ENCODE results near the gene KDM1B. TPM values are rescaled to one million over a fixed set of nuclear protein-coding genes. Genes with fewer than 3 reads are reported as not detected.

The KDM1B gene
- total and polyA plus RNA-seq, 2 experiments from 2014 or later = 3.8 to 9.0 TPM

- TF ChIP-seq ZNF462 (CRISPR knock-in tag; IDR thresholded peaks at IDR 0.05) = no peak
- no peak for TF ChIP-seq EZH2 (IDR thresholded peaks at IDR 0.05; ENCODE audit: low read depth, unreplicated experiment)
- no peak for TF ChIP-seq POLR2AphosphoS5 (IDR thresholded peaks at IDR 0.05; ENCODE audit: low read depth)
- TF ChIP-seq CREB1 (CRISPR knock-in tag; IDR thresholded peaks at IDR 0.05; ENCODE audit: low read depth) = no peak
- TF ChIP-seq NANOG (IDR thresholded peaks at IDR 0.05; ENCODE audit: borderline replicate concordance) = no peak
Measured at GRCh38 chr6:18203786-18204185, 48.6 kb downstream of the KDM1B start (continued).

- H3K4me1 Mint-ChIP-seq = peaks cover 9% of the 10 kb centered on the region; the same call in 2 of the 3 replicates
Measured at GRCh38 chr6:18204691-18205090, 49.5 kb downstream of the KDM1B start.

More at GRCh38 chr6:18204691-18205090, 49.5 kb downstream of the KDM1B start:
- no peaks in the 10 kb centered on the region for H3K4me1 ChIP-seq (ENCODE audit: insufficient read depth)
- ATAC-seq (no peak), DNase-seq (ENCODE audit: low spot score) (no peak)
- H3K27me3 ChIP-seq (ENCODE audit: insufficient read depth) = no peaks in the 10 kb centered on the region
- H3K27ac ChIP-seq (ENCODE audit: low read depth) = no peak overlapping the region
- Mint-ChIP-seq H3K27me3 (ENCODE audit: insufficient read depth, low read depth, poor library complexity) (peaks cover 5% of the 10 kb centered on the region), H3K9me3 (no peaks in the 10 kb centered on the region), H3K4me3 (no peak overlapping the region), H3K27ac (no peak overlapping the region), H3K36me3 (ENCODE audit: low read depth) (no peaks in the 10 kb centered on the region; the same call in 2 of the 3 replicates)
- H3K9me2 ChIP-seq (ENCODE audit: insufficient read depth) = no peaks in the 10 kb centered on the region
- H3K4me3 ChIP-seq = no peak overlapping the region
- no peak overlapping the region for H3K4me2 ChIP-seq
- no peak for TF ChIP-seq EZH2phosphoT487 (IDR thresholded peaks at IDR 0.05; ENCODE audit: unreplicated experiment)
- TF ChIP-seq REST (IDR thresholded peaks at IDR 0.05; ENCODE audit: unreplicated experiment) = no peak
- no peak for TF ChIP-seq NANOG (IDR thresholded peaks at IDR 0.05; ENCODE audit: borderline replicate concordance)
- TF ChIP-seq EZH2 (IDR thresholded peaks at IDR 0.05; ENCODE audit: low read depth, unreplicated experiment) = no peak
- TF ChIP-seq CTCF (conservative IDR thresholded peaks at IDR 0.05; ENCODE audit: low read depth in 2 of 2) = no peak
- TF ChIP-seq ZNF114 (CRISPR knock-in tag; IDR thresholded peaks at IDR 0.05) = no peak
- TF ChIP-seq STAT1 (IDR thresholded peaks at IDR 0.05; ENCODE audit: unreplicated experiment) = no peak
- no peaks in the 10 kb centered on the region for H4K20me1 ChIP-seq (replicated peaks; ENCODE audit: insufficient read depth)
- no peak overlapping the region for H2AFZ ChIP-seq
- no peaks in the 10 kb centered on the region for H3K79me2 ChIP-seq (replicated peaks; ENCODE audit: insufficient read depth)
- no peaks in the 10 kb centered on the region for H3K36me3 ChIP-seq (ENCODE audit: insufficient read depth)
- H3F3A ChIP-seq (replicated peaks; ENCODE audit: low read depth) = no peaks in the 10 kb centered on the region

Measured in GM23338 (cell line).